ENCODE measurements around the gene ATP10A. TPM values are rescaled to one million over a fixed set of nuclear protein-coding genes. Genes with fewer than 3 reads are reported as not detected.

The ATP10A gene
- total RNA-seq, 1 experiment from 2014 or later = 2.1 TPM

DNA sequence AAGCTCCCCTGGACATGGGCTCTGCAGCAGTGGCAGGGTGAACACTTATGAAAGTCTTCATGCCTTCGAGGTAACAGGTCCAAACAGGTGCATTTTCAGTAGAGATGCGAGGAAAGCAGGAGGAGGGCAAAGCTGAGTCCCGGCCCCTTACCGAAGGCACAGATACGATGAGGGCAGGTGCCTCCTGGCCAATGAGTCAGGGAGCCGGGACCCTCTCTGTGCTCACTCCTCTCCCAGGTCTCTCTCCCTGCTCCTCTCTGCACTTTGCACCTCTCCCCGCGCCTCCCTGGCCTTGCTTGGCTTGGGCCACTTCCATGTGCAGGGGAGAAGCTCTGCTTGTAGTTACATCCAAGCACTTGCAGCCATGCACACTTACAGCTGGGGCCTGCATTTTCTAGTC is 187.1 kb downstream of the ATP10A start:
- peaks cover 6% of the 10 kb centered on the region for H3K27me3 Mint-ChIP-seq (ENCODE audit: low read depth)
- ATAC-seq (no peak), DNase-seq (ENCODE audit: low spot score) (no peak)
- peaks cover 40% of the 10 kb centered on the region for H3K4me1 Mint-ChIP-seq
- no peak overlapping the region for H3K4me3 Mint-ChIP-seq
- no peak overlapping the region for H3K27ac Mint-ChIP-seq
- no peaks in the 10 kb centered on the region for H3K9me3 Mint-ChIP-seq
- POLR2A ChIA-PET = interaction anchor here (0.6 to 0.7 kb wide), 2 partner anchors 10 to 171 kb away, joined by 3 to 7 read pairs; no protein-coding TSS in a partner anchor
- no peak for TF ChIP-seq TEAD4 (CRISPR knock-in tag; IDR thresholded peaks at IDR 0.05)
- TF ChIP-seq KAT7 (CRISPR knock-in tag; IDR thresholded peaks at IDR 0.05; ENCODE audit: borderline replicate concordance) = no peak
- no peak for TF ChIP-seq SOX15 (CRISPR knock-in tag; IDR thresholded peaks at IDR 0.05)
- no peak for TF ChIP-seq ZNF219 (CRISPR knock-in tag; IDR thresholded peaks at IDR 0.05; ENCODE audit: borderline replicate concordance)
- TF ChIP-seq, protein P1, sequence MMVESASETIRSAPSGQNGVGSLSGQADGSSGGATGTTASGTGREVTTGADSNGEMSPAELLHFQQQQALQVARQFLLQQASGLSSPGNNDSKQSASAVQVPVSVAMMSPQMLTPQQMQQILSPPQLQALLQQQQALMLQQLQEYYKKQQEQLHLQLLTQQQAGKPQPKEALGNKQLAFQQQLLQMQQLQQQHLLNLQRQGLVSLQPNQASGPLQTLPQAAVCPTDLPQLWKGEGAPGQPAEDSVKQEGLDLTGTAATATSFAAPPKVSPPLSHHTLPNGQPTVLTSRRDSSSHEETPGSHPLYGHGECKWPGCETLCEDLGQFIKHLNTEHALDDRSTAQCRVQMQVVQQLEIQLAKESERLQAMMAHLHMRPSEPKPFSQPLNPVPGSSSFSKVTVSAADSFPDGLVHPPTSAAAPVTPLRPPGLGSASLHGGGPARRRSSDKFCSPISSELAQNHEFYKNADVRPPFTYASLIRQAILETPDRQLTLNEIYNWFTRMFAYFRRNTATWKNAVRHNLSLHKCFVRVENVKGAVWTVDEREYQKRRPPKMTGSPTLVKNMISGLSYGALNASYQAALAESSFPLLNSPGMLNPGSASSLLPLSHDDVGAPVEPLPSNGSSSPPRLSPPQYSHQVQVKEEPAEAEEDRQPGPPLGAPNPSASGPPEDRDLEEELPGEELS (CRISPR knock-in tag; IDR thresholded peaks at IDR 0.05) = no peak
- TF ChIP-seq, protein P2, sequence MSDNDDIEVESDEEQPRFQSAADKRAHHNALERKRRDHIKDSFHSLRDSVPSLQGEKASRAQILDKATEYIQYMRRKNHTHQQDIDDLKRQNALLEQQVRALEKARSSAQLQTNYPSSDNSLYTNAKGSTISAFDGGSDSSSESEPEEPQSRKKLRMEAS (CRISPR knock-in tag; IDR thresholded peaks at IDR 0.05) = no peak
- TF ChIP-seq, protein P3, sequence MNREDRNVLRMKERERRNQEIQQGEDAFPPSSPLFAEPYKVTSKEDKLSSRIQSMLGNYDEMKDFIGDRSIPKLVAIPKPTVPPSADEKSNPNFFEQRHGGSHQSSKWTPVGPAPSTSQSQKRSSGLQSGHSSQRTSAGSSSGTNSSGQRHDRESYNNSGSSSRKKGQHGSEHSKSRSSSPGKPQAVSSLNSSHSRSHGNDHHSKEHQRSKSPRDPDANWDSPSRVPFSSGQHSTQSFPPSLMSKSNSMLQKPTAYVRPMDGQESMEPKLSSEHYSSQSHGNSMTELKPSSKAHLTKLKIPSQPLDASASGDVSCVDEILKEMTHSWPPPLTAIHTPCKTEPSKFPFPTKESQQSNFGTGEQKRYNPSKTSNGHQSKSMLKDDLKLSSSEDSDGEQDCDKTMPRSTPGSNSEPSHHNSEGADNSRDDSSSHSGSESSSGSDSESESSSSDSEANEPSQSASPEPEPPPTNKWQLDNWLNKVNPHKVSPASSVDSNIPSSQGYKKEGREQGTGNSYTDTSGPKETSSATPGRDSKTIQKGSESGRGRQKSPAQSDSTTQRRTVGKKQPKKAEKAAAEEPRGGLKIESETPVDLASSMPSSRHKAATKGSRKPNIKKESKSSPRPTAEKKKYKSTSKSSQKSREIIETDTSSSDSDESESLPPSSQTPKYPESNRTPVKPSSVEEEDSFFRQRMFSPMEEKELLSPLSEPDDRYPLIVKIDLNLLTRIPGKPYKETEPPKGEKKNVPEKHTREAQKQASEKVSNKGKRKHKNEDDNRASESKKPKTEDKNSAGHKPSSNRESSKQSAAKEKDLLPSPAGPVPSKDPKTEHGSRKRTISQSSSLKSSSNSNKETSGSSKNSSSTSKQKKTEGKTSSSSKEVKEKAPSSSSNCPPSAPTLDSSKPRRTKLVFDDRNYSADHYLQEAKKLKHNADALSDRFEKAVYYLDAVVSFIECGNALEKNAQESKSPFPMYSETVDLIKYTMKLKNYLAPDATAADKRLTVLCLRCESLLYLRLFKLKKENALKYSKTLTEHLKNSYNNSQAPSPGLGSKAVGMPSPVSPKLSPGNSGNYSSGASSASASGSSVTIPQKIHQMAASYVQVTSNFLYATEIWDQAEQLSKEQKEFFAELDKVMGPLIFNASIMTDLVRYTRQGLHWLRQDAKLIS (CRISPR knock-in tag; IDR thresholded peaks at IDR 0.05; ENCODE audit: borderline replicate concordance) = no peak
- no peak for TF ChIP-seq NFATC4 (CRISPR knock-in tag; IDR thresholded peaks at IDR 0.05)
- no peak for TF ChIP-seq OVOL2 (CRISPR knock-in tag; IDR thresholded peaks at IDR 0.05; ENCODE audit: borderline replicate concordance)
- TF ChIP-seq, protein P4, sequence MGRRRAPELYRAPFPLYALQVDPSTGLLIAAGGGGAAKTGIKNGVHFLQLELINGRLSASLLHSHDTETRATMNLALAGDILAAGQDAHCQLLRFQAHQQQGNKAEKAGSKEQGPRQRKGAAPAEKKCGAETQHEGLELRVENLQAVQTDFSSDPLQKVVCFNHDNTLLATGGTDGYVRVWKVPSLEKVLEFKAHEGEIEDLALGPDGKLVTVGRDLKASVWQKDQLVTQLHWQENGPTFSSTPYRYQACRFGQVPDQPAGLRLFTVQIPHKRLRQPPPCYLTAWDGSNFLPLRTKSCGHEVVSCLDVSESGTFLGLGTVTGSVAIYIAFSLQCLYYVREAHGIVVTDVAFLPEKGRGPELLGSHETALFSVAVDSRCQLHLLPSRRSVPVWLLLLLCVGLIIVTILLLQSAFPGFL (CRISPR knock-in tag; IDR thresholded peaks at IDR 0.05; ENCODE audit: borderline replicate concordance) = no peak
- CTCF ChIA-PET = interaction anchor here (1.0 to 3.6 kb wide), 3 partner anchors 13 to 167 kb away, joined by 3 to 9 read pairs (median 5); no protein-coding TSS in a partner anchor
- H3K36me3 Mint-ChIP-seq = no peaks in the 10 kb centered on the region

DNA sequence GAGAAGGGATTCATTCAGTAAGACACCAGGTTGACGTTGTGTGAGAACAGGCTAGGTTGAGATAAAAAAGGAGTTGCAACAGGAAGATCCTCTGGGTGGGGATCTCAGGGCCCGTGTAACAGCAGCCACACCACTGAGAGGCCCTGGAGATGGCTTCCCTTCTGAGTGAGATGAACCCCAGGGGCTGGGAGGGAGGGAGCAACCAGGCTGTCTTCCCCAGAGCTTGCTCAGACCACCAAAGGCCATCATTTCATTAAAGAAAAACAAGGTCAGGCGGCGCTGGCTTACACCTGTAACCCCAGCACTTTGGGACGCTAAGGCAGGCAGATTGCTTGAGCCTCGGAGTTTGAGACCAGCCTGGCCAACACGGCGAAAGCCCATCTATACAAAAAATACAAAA is 187.7 kb downstream of the ATP10A start:
- DNase-seq (ENCODE audit: low spot score) (no peak), ATAC-seq (no peak)
- Mint-ChIP-seq H3K27ac (no peak overlapping the region), H3K9me3 (no peaks in the 10 kb centered on the region), H3K27me3 (ENCODE audit: low read depth) (peaks cover 6% of the 10 kb centered on the region), H3K4me1 (peaks cover 47% of the 10 kb centered on the region), H3K36me3 (no peaks in the 10 kb centered on the region), H3K4me3 (no peak overlapping the region)
- ChIA-PET CTCF (interaction anchor here (3.6 kb wide), 1 partner anchor 14 kb away, joined by 9 read pairs; no protein-coding TSS in a partner anchor), POLR2A (interaction anchor here (0.7 kb wide), 1 partner anchor 10 kb away, joined by 3 read pairs; no protein-coding TSS in a partner anchor)
- TF ChIP-seq EMX1 (CRISPR knock-in tag; IDR thresholded peaks at IDR 0.05) = no peak
- TF ChIP-seq, protein P5, sequence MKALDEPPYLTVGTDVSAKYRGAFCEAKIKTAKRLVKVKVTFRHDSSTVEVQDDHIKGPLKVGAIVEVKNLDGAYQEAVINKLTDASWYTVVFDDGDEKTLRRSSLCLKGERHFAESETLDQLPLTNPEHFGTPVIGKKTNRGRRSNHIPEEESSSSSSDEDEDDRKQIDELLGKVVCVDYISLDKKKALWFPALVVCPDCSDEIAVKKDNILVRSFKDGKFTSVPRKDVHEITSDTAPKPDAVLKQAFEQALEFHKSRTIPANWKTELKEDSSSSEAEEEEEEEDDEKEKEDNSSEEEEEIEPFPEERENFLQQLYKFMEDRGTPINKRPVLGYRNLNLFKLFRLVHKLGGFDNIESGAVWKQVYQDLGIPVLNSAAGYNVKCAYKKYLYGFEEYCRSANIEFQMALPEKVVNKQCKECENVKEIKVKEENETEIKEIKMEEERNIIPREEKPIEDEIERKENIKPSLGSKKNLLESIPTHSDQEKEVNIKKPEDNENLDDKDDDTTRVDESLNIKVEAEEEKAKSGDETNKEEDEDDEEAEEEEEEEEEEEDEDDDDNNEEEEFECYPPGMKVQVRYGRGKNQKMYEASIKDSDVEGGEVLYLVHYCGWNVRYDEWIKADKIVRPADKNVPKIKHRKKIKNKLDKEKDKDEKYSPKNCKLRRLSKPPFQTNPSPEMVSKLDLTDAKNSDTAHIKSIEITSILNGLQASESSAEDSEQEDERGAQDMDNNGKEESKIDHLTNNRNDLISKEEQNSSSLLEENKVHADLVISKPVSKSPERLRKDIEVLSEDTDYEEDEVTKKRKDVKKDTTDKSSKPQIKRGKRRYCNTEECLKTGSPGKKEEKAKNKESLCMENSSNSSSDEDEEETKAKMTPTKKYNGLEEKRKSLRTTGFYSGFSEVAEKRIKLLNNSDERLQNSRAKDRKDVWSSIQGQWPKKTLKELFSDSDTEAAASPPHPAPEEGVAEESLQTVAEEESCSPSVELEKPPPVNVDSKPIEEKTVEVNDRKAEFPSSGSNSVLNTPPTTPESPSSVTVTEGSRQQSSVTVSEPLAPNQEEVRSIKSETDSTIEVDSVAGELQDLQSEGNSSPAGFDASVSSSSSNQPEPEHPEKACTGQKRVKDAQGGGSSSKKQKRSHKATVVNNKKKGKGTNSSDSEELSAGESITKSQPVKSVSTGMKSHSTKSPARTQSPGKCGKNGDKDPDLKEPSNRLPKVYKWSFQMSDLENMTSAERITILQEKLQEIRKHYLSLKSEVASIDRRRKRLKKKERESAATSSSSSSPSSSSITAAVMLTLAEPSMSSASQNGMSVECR (CRISPR knock-in tag; IDR thresholded peaks at IDR 0.05; ENCODE audit: borderline replicate concordance) = no peak
- TF ChIP-seq NR3C1 (CRISPR knock-in tag; conservative IDR thresholded peaks at IDR 0.05; ENCODE audit: low read depth) = no peak
- no peak for TF ChIP-seq IRF2 (CRISPR knock-in tag; IDR thresholded peaks at IDR 0.05; ENCODE audit: borderline replicate concordance, low read depth)
- no peak for TF ChIP-seq SMAD3 (CRISPR knock-in tag; IDR thresholded peaks at IDR 0.05; ENCODE audit: borderline replicate concordance)
- TF ChIP-seq, protein P6, sequence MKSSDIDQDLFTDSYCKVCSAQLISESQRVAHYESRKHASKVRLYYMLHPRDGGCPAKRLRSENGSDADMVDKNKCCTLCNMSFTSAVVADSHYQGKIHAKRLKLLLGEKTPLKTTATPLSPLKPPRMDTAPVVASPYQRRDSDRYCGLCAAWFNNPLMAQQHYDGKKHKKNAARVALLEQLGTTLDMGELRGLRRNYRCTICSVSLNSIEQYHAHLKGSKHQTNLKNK (CRISPR knock-in tag; IDR thresholded peaks at IDR 0.05) = no peak
- TF ChIP-seq, protein P4 (CRISPR knock-in tag; IDR thresholded peaks at IDR 0.05; ENCODE audit: borderline replicate concordance) = no peak
- TF ChIP-seq, protein P7, sequence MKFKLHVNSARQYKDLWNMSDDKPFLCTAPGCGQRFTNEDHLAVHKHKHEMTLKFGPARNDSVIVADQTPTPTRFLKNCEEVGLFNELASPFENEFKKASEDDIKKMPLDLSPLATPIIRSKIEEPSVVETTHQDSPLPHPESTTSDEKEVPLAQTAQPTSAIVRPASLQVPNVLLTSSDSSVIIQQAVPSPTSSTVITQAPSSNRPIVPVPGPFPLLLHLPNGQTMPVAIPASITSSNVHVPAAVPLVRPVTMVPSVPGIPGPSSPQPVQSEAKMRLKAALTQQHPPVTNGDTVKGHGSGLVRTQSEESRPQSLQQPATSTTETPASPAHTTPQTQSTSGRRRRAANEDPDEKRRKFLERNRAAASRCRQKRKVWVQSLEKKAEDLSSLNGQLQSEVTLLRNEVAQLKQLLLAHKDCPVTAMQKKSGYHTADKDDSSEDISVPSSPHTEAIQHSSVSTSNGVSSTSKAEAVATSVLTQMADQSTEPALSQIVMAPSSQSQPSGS (CRISPR knock-in tag; IDR thresholded peaks at IDR 0.05; ENCODE audit: borderline replicate concordance, low read depth) = no peak

All from WTC11 (cell line).